ENCODE data around the gene HTT.

DNA sequence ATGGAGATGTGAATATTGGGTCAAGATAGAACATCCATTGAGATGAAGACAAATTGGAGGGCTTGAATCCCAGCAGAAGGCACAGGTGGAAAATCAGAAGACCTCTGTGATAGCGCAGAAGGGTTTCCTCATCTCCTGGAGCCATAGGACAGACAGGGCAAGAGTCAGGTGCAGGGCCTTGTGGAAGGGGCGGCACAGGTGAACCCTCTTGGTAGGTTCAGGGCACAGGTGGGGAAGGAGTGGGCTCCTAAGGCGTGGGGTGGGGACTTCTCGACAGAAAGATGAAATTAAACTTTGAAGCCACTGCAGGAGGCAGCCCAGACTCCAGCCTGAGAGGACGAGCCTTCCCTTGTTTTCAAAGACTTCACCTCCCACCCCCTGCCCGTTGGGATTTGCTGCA, 209.0 kb downstream of the HTT start:
- TF ChIP-seq POLR2AphosphoS5 (IDR thresholded peaks at IDR 0.05; ENCODE audit: borderline replicate concordance, low read depth, low read length): no peak
- TF ChIP-seq EZH2 (IDR thresholded peaks at IDR 0.05): no peak
- TF ChIP-seq FOXP2 (optimal IDR thresholded peaks at IDR 0.05; ENCODE audit: control extremely low read depth, extremely low read length, insufficient read depth): no peak
